Progenitor cell of endocrine pancreas (in vitro differentiated cells): Measurements from ENCODE around the gene FFAR3. TPM values are rescaled to one million over a fixed set of nuclear protein-coding genes. Genes with fewer than 3 reads are reported as not detected.
A peak's percentile ranks its signal among the peaks of the same experiment; 100 is the strongest.

Experiments
- DNase-seq: peaks from one replicate; pipeline ENCODE4 v3.0.0; 2021; ENCODE audit warnings: low spot score; ENCODE audit not compliant: unreplicated experiment
- H3K27ac Mint-ChIP-seq: 2 replicates; pipeline ENCODE4 v1.8.0; 2021; ENCODE audit warnings: mild to moderate bottlenecking, moderate library complexity, mixed read lengths
- H3K27me3 Mint-ChIP-seq: 2 replicates; pipeline ENCODE4 v1.8.0; 2021; ENCODE audit warnings: mixed read lengths
- H3K36me3 Mint-ChIP-seq: 2 replicates; pipeline ENCODE4 v1.8.0; 2022; ENCODE audit warnings: mixed read lengths; ENCODE audit not compliant: insufficient read depth
- H3K4me1 Mint-ChIP-seq: 2 replicates; pipeline ENCODE4 v1.8.0; 2021; ENCODE audit warnings: low read depth, mixed read lengths
- H3K4me3 Mint-ChIP-seq: 2 replicates; pipeline ENCODE4 v1.8.0; 2021; ENCODE audit warnings: low read depth, mild to moderate bottlenecking, moderate library complexity, mixed read lengths
- H3K9me3 Mint-ChIP-seq: 2 replicates; pipeline ENCODE4 v1.8.0; 2021; ENCODE audit warnings: low read depth, mixed read lengths
- long read RNA-seq: library from polyadenylated mRNA; unstranded; transcript quantifications from one replicate; pipeline ENCODE4 v2.0.0, GENCODE V29; 2020
- total RNA-seq: library from RNA; stranded (reverse); gene quantifications from 2 replicates; pipeline ENCODE4 v1.2.1, GENCODE V29; 2021
- TF ChIP-seq, protein P1 (sequence below): fragments of 200-600 bp; sonication (generic); IDR thresholded peaks from one replicate; pipeline ENCODE4 v1.5.0; 2021; ENCODE audit warnings: antibody characterized with exemption, mild to moderate bottlenecking; ENCODE audit not compliant: unreplicated experiment

The FFAR3 gene, protein sequence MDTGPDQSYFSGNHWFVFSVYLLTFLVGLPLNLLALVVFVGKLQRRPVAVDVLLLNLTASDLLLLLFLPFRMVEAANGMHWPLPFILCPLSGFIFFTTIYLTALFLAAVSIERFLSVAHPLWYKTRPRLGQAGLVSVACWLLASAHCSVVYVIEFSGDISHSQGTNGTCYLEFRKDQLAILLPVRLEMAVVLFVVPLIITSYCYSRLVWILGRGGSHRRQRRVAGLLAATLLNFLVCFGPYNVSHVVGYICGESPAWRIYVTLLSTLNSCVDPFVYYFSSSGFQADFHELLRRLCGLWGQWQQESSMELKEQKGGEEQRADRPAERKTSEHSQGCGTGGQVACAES
- total RNA-seq, result not detected in 2 replicates
- long read RNA-seq, result 0 reads

DNA sequence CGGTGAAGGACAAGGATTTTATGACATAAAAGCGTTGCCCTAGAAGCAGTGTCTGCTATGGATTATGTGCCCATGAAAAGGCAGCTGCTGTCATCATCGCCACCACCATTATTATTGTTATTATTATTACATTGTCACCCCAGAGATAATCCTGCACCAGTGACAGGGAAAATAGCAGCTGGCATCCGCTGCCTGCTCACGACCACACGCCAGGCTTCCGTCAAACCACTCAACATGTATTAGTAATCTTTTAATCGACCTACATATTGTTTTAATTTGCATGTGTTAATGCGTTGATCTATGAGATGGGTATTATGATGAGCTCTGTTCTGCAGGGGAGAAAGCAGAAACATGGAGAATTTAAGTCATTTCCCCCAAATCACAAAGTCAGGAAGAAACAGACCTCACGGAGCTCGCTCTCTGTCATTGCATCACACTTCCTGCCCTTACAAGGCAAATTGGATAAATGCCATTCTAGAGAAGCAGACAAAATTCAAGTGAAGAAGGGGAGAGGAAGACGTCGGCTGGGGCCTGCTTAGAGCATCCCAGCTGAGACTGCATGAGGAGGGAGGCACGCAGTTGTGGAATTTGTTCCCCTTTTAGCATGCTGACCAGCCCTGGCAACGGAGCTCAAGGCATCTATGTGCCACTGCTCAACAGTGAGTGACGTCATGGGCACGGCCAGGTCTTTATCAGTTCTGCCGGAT, at the start of gene FFAR3:
Gene FFAR3 (plus strand): TSS at position 594 of the 707 bp plus-strand sequence. CDS start 431 bp downstream, outside the sequence.
- Mint-ChIP-seq H3K27me3 (no peaks in the 10 kb centered on the region), H3K9me3 (no peaks in the 10 kb centered on the region), H3K4me1 (peaks cover 9% of the 10 kb centered on the region), H3K27ac (no peak within 1 kb of the TSS), H3K4me3 (no peak within 1 kb of the TSS), H3K36me3 (no peaks in the 10 kb centered on the region)
- no peak for DNase-seq
- TF ChIP-seq, protein P1, sequence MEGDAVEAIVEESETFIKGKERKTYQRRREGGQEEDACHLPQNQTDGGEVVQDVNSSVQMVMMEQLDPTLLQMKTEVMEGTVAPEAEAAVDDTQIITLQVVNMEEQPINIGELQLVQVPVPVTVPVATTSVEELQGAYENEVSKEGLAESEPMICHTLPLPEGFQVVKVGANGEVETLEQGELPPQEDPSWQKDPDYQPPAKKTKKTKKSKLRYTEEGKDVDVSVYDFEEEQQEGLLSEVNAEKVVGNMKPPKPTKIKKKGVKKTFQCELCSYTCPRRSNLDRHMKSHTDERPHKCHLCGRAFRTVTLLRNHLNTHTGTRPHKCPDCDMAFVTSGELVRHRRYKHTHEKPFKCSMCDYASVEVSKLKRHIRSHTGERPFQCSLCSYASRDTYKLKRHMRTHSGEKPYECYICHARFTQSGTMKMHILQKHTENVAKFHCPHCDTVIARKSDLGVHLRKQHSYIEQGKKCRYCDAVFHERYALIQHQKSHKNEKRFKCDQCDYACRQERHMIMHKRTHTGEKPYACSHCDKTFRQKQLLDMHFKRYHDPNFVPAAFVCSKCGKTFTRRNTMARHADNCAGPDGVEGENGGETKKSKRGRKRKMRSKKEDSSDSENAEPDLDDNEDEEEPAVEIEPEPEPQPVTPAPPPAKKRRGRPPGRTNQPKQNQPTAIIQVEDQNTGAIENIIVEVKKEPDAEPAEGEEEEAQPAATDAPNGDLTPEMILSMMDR, result no peak

DNA sequence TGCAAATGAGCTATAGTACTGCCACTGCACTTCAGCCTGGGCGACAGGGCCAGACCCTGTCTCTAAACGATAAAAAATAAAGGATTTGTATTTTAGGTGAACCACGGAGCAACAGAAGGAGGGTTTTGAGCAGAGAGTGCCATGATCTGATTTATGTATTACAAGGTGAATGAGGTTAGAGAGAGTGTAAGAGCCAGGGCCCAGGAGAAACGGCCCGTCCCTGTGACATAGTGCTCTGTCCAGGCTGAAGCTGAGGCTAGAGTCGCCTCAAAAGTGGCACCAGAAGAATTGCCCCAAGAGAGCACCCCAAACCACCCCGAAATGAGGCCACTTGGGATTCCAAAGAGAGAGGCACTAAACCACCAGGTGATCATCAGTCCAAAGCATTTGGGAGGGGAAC, 49.4 kb upstream of the FFAR3 start:
- Mint-ChIP-seq H3K27me3 (peaks cover under 1% of the 10 kb centered on the region), H3K9me3 (no peaks in the 10 kb centered on the region), H3K36me3 (no peaks in the 10 kb centered on the region), H3K27ac (peak overlapping the region; percentile 94), H3K4me1 (peaks cover 28% of the 10 kb centered on the region), H3K4me3 (peak overlapping the region; percentile 45)
- TF ChIP-seq, protein P1, result no peak
- no peak for DNase-seq

DNA sequence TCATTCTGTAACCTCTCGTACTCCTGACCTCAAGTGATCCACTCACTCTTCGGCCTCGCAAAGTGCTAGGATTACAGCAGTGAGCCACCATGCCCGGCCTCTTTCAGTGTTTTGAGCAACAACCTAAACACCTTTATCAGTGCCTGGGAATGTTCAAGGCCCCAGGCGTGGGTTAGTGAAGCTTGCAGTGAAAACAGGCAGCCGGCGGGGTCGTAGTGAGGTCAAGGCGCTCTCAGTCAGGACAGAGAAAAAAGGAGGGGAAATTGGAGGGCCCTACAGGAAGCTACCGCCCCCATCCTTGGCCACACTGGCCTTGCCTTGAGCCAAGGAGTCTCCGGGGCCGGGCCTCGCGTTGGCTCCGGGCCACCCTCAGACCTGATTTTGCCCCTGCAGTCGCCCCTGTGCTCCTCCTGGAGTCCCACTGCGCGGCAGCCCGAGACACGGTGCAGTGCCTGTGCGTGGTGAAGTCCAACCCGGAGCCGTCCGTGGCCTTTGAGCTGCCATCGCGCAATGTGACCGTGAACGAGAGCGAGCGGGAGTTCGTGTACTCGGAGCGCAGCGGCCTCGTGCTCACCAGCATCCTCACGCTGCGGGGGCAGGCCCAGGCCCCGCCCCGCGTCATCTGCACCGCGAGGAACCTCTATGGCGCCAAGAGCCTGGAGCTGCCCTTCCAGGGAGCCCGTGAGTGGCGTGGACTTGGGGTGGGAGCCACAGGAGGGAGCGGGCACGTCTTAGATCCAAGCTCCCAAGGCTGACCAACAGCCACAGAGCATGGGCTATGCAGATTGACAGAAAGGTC, 48.6 kb upstream of the FFAR3 start:
- H3K27ac Mint-ChIP-seq, result peak overlapping the region; percentile 94
- TF ChIP-seq, protein P1, result no peak
- H3K4me3 Mint-ChIP-seq, result peak overlapping the region; percentile 45
- H3K9me3 Mint-ChIP-seq, result no peaks in the 10 kb centered on the region
- H3K4me1 Mint-ChIP-seq, result peaks cover 28% of the 10 kb centered on the region
- DNase-seq, result peak; percentile 26
- no peaks in the 10 kb centered on the region for H3K27me3 Mint-ChIP-seq
- H3K36me3 Mint-ChIP-seq, result no peaks in the 10 kb centered on the region

DNA sequence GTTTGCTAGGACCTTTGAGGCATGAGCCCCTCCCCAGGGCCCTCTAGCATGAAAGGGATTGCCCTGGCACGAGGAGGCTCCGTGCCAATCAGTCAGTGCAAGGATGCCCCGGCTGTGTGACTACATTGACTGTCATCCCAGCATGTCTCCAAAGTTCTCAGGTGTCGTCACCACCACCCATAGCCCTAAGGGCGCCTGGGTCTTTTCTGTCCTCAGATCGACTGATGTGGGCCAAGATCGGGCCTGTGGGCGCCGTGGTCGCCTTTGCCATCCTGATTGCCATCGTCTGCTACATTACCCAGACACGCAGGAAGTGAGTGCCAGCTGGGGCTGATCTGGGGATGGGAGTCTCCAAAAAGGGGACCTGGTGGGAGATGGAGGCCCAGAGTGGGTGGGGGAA, 47.9 kb upstream of the FFAR3 start:
- H3K9me3 Mint-ChIP-seq, result no peaks in the 10 kb centered on the region

More for the DNA sequence above, 47.9 kb upstream of the FFAR3 start:
- H3K4me3 Mint-ChIP-seq, result no peak overlapping the region
- H3K4me1 Mint-ChIP-seq, result peaks cover 28% of the 10 kb centered on the region
- TF ChIP-seq, protein P1, result no peak
- no peaks in the 10 kb centered on the region for H3K36me3 Mint-ChIP-seq
- no peak for DNase-seq
- H3K27ac Mint-ChIP-seq, result peak overlapping the region; percentile 41
- H3K27me3 Mint-ChIP-seq, result no peaks in the 10 kb centered on the region
